Measurements from ENCODE around the gene GGPS1.
A peak's percentile ranks its signal among the peaks of the same experiment; 100 is the strongest.
"Not testable (repeated sequence)": the region's sequence is repeated elsewhere in the genome, so short reads cannot be mapped to it uniquely, and the experiment has no call there.

Gene GGPS1

DNA sequence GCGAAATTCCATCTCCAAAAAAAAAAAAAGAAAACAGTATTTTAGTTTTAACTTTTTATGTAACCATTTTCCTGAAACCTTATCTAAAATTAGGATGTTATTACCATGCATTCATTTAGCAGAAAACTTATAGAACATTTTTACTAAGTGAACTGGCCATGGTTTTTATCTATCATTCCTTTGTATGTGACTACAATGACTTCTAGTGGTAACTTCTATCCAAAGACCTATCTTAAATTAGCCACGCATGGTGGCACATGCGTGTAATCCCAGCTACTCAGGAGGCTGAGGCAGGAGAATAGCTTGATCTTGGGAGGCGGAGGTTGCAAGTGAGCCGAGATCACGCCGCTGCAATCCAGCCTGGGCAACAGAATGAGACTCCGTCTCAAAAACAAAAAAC lies 11.4 kb downstream of the GGPS1 start:
- DNase-seq = no peak

DNA sequence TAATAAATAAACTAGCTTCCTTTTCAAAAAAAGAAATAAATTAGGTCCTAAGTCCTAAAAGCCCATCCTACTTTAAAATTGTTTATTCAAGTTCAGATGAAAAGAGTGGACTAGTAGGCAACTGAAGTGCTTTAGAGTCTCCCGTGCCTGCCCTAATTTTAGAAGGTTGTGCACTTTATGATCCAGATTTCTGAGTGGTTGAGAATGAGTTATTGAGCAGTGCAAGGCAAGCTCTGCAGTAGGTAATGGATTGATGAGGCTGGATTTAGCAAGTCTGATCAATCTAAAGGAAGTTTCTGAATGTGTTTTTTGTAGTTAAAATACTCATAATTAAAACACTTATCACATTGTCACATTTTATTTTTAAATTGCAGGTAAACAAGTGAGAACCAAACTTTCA lies 13.0 kb downstream of the GGPS1 start:
- no peak for DNase-seq

- no peak for DNase-seq
Observed at GRCh38 chr1:235342039-235342438, 13.7 kb downstream of the GGPS1 start.

- no peak for DNase-seq
Observed at GRCh38 chr1:235342471-235342870, 14.1 kb downstream of the GGPS1 start.

DNA sequence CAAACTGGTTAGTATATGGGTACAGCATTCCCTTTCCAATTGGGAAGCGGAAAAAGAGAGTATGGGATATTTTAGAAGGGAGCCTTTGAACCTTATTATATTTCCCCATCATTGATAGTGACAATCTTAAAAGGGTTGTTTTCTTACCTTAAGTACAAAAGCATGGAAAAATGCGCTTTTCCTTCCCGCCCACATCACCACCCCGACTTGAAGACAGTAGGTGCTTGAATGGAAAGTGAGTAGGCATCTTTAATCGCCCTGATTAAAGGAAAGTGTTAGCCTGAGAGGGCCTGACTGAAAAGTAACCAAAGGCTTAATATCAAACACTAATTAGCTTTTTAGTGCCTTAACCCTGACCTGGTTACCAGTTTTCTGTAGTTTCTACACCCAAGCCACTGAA lies 15.4 kb downstream of the GGPS1 start:
- DNase-seq = no peak

- no peak for DNase-seq
Observed at GRCh38 chr1:235351441-235351840, 23.1 kb downstream of the GGPS1 start.

- DNase-seq = no peak
Observed at GRCh38 chr1:235351898-235352297, 23.5 kb downstream of the GGPS1 start.

- no peak for DNase-seq
Observed at GRCh38 chr1:235357485-235358373, 29.4 kb downstream of the GGPS1 start.

DNA sequence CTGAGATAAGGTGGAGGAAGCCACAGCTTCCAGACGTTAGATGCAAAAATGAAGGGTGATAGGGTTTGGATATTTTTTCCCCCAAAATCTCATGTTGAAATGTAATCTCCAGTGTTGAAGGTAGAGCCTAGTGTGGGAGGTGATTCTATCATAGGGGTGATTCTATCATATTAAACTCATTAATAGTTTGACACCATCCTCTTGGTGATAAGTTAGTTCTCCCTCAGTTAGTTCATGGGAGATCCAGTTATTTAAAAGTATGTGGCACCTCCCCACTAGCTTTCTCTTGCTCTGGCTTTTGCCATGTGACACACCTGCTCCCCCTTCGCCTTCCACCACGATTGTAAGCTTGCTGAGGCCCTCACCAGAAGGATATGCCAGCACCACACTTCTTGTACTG lies 30.5 kb downstream of the GGPS1 start:
- DNase-seq = no peak

GRCh38 chr1:235364189-235364588 lies 35.8 kb downstream of the GGPS1 start:
- DNase-seq = not testable (repeated sequence)

DNA sequence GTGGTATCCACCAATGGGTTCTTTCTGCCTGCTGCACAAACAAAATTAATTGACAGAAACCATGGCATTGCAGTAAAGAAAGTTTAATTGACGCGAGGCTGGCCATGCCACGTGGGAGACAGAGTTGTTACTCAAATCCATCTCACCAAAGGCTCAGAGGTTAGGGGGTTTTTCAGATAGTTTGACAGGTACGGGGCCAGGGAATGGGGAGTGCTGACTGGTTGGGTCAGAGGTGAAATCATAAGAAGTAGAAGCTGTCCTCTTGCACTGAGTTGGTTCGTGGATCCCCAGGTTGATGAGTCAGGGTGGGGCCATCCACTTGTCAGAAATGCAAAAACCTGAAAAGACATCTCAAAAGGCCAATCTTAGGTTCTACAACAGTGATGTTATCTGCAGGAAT lies 37.9 kb downstream of the GGPS1 start:
- no peak for DNase-seq

GRCh38 chr1:235367000-235367908 lies 38.9 kb downstream of the GGPS1 start, which contains the start of gene TBCE:
TBCE (plus strand) TSS chr1:235367427; CDS start chr1:235380050, 12,623 bp downstream.
- peak; percentile 97 for DNase-seq

GRCh38 chr1:235368428-235368827 lies 40.1 kb downstream of the GGPS1 start:
- no peak for DNase-seq

DNA sequence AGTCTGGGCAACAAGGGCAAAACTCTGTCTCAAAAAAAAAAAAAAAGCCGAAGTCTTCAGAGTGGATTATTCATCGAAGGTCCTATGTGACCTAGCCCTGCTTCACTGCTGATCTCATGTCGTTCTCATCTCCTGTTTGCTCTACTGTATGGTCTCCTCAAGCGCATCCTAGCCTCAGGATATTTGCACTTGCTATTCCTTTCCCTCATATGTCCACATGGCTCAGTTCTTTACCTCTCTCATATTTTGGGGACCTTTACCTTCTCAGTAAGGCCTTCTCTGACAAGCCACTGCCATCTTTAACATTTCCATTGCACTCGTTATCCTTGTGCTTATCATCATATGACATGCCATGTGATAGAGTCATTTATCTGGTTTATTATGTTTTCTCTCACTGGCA lies 41.4 kb downstream of the GGPS1 start:
- no peak for DNase-seq

DNA sequence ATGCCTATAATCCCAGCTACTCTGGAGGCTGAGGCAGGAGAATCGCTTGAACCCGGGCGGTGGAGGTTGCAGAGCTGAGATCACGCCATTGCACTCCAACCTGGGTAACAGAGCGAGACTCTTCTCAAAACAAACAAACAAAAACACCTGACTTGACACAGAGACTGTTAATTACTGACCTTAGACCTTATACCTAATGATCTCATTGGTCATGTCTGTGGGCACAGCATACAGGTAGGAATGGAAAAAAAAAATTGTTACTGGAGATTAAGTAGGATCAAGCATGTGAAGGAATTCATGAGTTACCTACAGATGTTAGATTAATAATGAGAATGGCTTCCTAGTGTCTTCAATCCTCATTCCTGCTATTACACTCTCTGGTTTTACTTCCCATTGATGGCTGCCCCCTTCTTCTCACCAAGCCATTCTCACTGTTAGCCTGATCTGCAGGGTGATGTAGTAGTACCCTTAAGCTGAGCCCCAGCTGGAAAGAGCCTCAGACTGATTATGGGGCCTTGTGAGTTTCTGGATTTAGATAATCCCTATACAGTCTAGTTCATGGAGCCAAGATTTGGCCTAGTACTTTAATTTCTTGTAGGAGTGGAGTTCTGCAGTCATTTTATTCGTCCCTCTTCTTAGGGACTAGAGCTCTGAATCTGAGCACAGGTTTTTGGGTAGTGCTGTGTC lies 47.7 kb downstream of the GGPS1 start:
- DNase-seq = no peak

DNA sequence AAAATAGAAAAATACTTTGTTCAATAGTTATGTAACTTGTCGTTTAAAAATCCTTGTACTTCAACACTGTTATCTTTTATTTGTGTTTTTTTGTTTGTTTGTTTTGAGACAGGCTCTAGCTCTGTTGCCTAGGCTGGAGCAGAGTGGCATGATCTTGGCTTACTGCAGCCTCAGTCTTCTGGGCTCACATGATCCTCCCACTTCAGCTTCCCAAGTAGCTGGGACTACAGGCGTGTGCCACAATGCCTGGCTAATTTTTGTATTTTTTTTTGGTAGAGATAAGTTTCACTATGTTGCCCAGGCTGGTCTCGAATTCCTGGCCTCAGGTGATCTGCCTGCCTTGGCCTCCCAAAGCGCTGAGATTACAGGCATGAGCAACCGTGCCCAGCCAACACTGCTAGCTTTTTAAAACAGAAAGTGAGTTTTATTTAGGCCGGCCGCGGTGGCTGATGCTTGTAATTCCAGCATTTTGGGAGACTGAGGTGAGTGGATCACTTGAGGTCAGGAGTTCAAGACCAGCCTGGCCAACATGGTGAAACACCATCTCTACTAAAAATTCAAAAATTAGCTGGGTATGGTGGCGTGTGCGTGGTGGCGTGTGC lies 49.9 kb downstream of the GGPS1 start:
- not testable (repeated sequence) for DNase-seq

- DNase-seq = not testable (repeated sequence)
Observed at GRCh38 chr1:235381955-235382739, 53.8 kb downstream of the GGPS1 start.

DNA sequence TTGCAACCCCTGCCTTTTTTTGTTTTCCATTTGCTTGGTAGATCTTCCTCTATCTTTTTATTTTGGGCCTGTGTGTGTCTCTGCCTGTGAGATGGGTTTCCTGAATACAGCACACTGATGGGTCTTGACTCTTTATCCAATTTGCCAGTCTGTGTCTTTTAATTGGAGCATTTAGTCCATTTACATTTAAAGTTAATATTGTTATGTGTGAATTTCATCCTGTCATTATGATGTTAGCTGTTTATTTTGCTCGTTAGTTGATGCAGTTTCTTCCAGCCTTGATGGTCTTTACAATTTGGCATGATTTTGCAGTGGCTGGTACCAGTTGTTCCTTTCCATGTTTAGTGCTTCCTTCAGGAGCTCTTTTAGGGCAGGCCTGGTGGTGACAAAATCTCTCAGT lies 57.3 kb downstream of the GGPS1 start:
- not testable (repeated sequence) for DNase-seq

GRCh38 chr1:235391874-235392273 lies 63.5 kb downstream of the GGPS1 start:
- peak; percentile 58 for DNase-seq

Measured in fibroblast of skin of back (primary cell).